ENCODE data around the gene GHR.

DNA sequence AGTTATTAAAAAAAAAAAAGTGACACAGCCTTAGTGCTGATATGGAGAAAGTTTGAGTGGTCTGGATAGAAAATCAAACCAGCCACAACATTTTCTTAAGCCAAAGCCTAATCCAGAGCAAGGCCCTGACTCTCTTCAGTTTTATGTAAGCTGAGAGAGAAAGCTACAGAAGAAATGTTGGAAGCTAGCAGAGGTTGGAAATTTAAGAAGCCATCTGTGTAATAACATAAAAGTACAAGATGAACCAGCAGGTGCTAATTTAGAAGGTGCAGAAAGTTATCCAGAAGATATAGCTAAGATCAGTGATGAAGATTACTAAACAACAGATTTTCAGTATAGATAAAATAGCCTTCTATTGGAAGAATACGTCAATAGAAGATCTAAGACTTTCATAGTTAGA is 102.9 kb downstream of the GHR start:
- TF ChIP-seq, protein P1, sequence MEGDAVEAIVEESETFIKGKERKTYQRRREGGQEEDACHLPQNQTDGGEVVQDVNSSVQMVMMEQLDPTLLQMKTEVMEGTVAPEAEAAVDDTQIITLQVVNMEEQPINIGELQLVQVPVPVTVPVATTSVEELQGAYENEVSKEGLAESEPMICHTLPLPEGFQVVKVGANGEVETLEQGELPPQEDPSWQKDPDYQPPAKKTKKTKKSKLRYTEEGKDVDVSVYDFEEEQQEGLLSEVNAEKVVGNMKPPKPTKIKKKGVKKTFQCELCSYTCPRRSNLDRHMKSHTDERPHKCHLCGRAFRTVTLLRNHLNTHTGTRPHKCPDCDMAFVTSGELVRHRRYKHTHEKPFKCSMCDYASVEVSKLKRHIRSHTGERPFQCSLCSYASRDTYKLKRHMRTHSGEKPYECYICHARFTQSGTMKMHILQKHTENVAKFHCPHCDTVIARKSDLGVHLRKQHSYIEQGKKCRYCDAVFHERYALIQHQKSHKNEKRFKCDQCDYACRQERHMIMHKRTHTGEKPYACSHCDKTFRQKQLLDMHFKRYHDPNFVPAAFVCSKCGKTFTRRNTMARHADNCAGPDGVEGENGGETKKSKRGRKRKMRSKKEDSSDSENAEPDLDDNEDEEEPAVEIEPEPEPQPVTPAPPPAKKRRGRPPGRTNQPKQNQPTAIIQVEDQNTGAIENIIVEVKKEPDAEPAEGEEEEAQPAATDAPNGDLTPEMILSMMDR (IDR thresholded peaks at IDR 0.05), result no peak
- no peak for TF ChIP-seq ZFX (IDR thresholded peaks at IDR 0.05; ENCODE audit: borderline replicate concordance)
